Hematopoietic multipotent progenitor cell treated with erythropoietin and hydrocortisone succinate and interleukin-3 and kit ligand, for 8 days (in vitro differentiated cells): ENCODE measurements around the gene MPV17L2.
A peak's percentile ranks its signal among the peaks of the same experiment; 100 is the strongest.

ENCODE experiments used
- DNase-seq: peaks from one replicate; pipeline ENCODE4 v3.0.0-alpha.2; 2015

MPV17L2 gene

GRCh38 chr19:18219911-18220631 is 27.1 kb downstream of the MPV17L2 start:
- no peak for DNase-seq

- no peak for DNase-seq
Measured at GRCh38 chr19:18220632-18221275, 27.7 kb downstream of the MPV17L2 start.

DNA sequence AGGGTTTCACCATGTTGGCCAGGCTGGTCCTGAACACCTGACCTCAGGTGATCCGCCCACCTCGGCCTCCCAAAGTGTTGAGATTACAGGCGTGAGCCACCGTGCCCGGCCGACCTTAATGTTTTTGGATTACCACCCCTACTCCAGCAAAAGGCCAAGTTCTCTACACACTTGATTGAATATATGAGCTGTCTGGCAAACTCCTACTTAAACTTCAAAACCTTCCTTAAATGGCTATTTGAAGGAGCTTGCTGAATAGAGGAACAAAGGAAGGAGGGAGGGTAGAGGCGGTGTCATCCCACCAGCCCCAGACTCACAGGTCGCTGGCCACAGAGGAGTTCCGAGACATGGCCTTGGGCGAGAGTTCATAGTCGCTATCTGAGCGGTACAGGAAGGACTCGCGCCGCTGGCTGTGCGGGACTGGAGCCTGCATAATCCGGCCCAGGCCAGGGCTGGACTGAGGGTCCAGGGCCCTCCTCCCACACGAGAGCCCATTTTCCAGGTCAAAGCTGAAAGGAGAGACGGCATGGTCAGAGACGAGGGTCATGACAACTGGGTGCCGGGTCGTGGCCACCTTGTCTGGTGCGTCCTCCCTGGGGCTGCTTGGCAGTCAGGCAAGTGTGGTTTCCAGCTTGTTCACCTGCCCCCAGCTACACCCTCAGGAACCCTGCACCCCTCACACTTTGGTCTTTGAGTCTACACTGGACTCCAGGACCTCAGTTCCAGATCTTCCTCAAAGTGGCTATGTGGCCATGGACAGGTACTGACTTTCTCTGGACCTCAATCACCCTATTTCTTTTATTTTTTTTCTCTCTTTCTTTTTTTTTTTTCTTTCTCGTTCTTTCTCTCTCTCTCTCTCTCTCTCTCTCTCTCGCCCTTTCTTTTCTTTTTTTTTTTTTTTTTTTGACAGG is 29.1 kb downstream of the MPV17L2 start:
- no peak for DNase-seq

GRCh38 chr19:18223860-18224524 is 31.0 kb downstream of the MPV17L2 start:
- peak; percentile 86 for DNase-seq

DNA sequence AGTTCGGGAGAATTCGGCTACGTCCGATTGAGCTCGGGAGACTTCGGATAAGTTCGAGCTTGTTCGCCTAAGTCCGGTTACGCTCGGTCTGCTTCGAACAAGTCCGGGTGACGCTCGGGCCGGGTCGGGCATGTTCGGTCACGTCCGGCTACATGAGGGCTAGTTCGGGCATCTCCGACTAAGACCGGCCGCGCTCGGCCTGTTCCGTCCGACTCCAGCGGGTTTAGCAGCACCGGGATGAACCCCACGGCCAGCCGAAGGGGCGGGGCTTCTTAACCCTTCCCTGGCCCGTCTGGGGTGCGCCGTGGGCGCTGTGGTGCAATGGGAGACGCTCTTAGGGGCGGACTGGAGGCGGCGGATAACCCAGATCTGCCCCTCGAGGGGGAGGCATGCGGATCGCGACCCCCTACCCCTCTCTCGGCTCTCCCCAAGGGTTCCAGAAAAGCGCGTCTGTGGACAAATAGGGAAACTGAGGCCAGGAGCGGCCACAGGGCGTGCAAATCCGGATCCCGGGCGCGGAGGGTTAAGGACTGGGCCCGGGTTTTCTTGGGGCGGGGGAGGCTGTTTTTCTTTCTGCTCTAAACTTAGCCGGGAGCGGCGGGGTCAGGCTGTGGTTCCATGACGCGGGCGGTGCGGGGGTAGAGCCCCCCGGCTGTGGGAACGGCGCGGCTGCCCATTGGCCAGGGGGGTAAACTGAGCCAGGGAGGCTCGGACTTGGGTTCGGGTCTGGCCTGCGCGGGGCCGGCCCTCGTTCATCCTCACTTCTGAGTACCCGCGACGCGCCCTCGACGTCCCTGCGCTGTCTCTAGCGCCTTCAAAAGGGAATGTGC is 31.7 kb downstream of the MPV17L2 start:
- DNase-seq, result peak; percentile 98

DNA sequence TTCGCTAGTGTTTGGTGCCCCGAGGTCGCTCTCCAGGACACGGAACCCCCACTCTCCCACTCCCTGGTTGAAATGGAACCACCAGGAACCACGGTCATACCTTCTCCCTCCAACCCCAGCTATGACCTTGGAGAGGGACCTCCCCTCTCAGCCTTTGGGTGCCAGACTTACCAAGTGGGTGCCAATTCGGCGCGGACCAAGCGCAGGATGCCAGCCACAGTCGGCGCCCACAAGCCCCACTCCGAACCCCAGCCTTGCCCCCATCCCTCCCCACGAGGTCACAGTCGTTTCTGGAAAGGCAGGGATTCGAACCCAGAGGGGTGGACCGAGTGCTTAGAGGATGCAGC is 32.3 kb downstream of the MPV17L2 start:
- no peak for DNase-seq

DNA sequence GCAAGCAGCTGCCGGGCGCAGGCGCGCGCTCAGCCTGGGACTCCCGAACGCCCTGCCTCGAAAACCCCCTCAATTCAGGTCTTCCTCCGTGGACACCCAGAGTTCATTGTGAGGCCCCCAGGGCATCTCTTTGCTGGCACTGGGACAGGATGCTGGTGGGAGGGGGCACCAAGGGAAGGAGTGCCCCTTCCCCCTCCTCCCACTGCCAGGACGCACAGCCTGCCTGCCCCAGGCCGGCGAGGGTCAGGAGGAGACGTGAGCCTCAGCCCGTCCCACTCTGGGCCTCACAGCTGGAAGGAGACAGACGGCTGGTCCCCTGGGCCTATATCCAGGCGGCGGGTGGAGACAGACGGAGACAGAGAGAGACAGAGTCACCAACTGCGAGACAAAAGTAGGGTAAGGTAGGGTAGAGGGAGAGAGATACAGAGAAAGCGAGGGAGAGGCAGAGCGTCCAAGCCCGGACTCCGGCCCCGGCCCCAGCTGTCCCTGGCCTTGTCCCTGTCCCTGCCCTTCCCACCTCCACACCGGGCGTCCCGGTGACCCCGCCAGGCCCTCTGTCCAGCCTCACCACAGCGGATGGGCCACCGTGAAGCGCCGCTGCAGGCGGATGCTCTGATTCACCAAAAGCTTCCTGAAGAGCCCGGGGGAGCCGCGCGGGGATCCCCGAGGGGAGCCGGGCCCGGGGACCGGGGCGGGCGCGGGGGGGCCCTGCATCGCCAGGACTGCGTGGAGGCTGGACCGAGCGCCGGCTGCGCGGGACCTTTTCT is 32.9 kb downstream of the MPV17L2 start, which contains the start of gene PDE4C:
Gene PDE4C (minus strand): TSS at position 737 of the 767 bp plus-strand sequence. CDS start 23 bp downstream, at position 714.
- no peak for DNase-seq

DNA sequence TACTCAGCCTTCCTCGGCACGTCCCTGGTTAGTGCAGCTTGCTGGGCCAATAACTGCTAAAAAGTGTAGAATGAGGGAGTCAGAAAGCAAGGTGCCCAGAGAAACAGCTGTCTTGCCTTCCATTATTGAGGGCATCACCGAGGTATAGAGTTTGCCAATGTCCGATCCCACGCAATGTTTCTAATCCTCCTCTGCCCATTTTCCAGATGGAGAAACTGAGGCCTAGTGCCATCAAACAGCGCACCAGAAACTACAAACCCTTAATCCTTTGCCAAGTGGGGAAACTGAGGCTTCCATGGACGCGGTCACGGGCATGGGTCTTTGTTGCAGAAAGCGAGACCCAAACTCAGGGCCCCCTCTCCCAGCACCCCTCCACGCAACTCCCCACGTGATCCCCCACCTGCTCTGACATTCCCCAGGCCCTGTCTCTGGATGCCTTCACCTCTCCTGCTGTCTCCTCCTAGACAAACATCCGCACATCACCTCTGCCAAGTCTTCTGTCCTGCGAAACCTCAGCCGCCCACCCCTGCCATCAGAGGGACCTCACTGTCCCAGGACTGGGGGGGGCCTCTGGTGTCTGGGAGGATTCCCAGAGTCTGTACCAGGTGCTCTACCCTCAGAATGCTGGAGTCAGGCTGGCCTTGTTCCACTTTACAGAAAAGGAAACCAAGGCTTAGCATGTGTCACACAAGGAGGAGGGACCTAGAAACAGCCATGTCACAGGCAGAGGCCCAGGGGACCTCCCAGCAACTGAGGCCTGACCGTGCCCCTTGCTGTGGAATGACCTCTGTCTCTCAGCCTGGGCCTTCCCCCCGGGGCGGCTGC is 34.1 kb downstream of the MPV17L2 start:
- no peak for DNase-seq

DNA sequence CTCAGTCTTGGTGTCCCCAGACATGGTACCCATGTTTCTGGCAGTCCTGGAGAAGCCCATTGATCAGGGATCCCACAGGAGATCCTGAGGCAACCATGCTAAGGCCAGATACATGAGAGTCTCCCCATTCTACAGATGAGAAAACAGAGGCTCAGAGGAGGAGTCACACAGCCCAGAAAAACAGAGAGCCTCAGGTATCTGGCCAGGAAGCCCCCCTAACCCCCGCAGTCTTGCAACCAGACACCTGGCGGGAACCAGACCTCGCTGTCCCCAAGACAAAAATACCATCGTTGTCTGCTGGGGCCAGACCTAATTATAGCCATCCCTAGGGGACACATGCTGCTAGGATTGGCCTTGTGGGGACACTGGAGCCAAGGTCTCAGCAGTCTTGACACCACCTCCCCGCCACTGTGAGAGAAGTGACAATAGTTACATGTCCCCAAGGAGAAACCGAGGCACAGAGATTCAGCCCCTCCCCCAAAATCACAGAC is 34.8 kb downstream of the MPV17L2 start:
- no peak for DNase-seq

- DNase-seq, result no peak
Measured at GRCh38 chr19:18229474-18229873, 36.5 kb downstream of the MPV17L2 start.

DNA sequence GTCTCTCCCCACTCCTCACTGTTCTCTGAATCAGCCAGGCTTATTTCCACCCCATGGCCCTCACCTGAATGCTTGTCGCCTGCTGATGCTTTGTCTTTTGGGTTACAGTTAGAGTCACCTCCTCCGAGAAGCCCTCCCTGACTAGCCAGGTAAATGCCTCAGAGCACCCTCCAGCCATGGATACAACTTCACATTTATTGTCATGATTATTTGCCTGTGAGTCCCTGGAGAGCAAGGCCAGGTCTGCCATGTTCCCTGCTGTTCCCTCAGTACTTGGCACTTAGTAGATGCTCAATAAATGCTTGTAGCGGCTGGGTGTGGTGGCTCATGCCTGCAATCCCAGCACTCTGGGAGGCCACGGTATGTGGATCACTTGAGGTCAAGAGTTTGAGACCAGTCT is 36.9 kb downstream of the MPV17L2 start:
- no peak for DNase-seq

DNA sequence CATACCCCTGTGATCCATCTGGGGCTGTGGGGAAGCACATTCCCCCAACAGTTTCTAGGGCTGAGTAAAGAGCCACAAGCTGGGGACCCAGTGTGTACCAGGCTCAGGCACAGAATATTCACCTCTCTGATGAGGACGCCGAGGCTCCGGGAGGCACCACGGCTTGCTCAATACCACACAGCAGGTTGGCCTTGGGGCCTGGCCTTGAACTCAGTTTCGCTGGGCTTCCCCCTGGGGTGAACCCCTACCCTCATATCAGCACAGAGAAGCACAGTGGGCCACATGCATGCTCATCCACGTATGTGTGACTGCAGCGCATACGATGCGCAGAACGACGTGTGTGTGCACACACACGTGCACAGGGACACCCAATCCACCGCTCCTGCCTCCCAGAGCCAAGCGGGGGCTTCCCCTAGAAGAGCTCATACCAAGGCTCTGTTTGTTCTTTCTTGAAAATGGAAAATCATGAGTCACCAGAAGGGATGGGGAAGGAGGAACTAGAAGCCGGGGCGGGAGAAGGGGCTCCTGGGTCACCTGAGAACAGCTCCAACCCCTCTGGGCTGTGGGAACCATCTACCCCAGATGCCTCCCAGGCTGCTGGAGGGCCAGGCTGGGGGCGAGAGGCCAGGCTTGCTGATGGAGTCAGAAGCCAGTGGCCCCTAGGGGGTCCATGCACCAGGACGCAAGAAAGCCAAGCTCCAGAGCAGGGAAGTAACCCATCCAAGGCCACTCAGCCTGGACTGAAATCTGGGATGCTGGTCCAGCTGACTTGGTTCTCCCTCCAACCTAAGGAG is 38.1 kb downstream of the MPV17L2 start:
- no peak for DNase-seq

- no peak for DNase-seq
Measured at GRCh38 chr19:18231775-18232174, 38.8 kb downstream of the MPV17L2 start.

- no peak for DNase-seq
Measured at GRCh38 chr19:18232540-18233223, 39.7 kb downstream of the MPV17L2 start.

DNA sequence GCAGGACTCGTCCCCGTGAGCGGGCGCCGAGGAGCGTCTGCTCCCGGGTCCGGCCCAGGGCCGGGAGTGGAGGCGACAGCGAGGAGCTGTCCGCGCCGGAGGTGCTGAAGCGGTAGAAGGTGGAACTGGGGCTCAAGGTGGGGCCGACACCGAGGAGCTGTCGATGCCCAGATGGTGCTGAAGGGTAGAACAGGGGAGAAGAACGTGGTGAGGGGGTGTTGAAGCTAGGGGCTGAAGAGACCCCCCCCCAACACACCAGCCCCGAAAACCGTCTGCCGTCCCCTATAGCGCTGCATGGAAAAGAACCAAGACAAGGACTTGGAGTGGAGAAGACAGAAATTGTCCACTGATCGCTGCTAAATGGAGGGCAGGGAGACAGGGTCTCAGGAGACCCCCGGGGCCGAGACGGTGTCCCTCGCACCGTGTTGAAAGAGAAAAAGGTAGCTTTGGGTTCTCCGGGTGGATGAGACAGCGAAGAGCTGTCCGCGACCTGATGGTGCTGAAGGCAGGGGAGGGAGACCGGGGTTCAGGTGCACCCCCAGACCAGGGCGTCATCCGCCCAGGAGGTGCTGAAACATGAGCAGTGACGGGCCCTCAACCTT is 40.3 kb downstream of the MPV17L2 start:
- DNase-seq, result peak; percentile 61

- no peak for DNase-seq
Measured at GRCh38 chr19:18234194-18234593, 41.2 kb downstream of the MPV17L2 start.

GRCh38 chr19:18239303-18239702 is 46.3 kb downstream of the MPV17L2 start:
- DNase-seq, result peak; percentile 14

- no peak for DNase-seq
Measured at GRCh38 chr19:18245297-18245696, 52.3 kb downstream of the MPV17L2 start.
